Ureter (tissue), 1 donor: ENCODE results near the gene COQ9. TPM values are rescaled to one million over a fixed set of nuclear protein-coding genes. Genes with fewer than 3 reads are reported as not detected.
"Not testable (repeated sequence)": the region's sequence is repeated elsewhere in the genome, so short reads cannot be mapped to it uniquely, and the experiment has no call there.

ENCODE experiments used
- DNase-seq: peaks from one replicate; pipeline ENCODE4 v3.0.0-alpha.2; 2020; ENCODE audit warnings: low spot score
- total RNA-seq: library from RNA; stranded (reverse); gene quantifications from one replicate; pipeline ENCODE4 v1.2.4, GENCODE V29; 2023
- donor health status: DM: yes; HTN: yes; CAD: no.

COQ9 gene
- total RNA-seq = 66.6 TPM

DNA sequence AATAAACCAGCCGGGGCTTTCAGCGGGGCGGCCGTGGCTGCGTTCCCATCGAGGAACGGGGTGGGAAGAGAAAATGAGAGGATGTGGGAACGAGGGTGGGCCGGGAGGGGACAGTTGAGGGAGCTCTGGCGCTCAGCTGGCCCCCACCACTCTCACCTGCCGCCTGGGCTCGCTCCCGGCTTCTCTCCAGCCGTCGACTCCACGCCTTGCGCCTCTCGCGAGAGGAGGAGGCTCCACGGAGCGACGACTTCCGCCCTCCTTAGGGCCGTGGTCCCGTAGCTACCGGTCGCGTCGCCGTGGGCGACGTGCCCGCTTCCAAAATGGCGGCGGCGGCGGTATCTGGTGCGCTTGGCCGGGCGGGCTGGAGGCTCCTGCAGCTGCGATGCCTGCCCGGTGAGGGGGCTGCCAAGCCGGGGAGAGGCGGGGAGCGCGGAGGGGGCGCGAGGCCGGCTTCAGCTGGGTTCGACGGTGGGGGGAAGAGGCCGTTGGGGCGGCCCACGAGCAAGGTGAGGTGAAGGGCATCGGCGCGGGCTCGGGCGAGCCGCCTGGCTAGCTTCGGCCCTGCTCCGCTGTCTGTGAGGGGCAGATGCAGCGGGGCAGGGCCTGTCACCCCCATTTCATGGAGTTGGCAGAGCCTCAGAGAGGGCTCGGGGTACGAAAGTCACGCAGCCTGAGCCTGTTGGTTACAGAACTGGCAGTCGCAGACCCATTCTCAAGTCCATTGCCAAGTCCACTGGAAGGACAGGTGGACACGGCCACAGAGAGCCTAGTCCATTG, at the start of gene COQ9, which contains the start of gene CIAPIN1:
TSS of gene COQ9 (plus strand) at position 294 of the 777 bp plus-strand sequence. CDS start at position 321, 27 bp downstream.
TSS of gene CIAPIN1 (minus strand) at position 200 of the 777 bp plus-strand sequence. CDS start 6,457 bp downstream, outside the sequence.
- peak; percentile 95 for DNase-seq

- not testable (repeated sequence) for DNase-seq
Observed at GRCh38 chr16:57397493-57397892, 49.8 kb upstream of the COQ9 start.

- no peak for DNase-seq
Observed at GRCh38 chr16:57401943-57402640, 45.2 kb upstream of the COQ9 start.

DNA sequence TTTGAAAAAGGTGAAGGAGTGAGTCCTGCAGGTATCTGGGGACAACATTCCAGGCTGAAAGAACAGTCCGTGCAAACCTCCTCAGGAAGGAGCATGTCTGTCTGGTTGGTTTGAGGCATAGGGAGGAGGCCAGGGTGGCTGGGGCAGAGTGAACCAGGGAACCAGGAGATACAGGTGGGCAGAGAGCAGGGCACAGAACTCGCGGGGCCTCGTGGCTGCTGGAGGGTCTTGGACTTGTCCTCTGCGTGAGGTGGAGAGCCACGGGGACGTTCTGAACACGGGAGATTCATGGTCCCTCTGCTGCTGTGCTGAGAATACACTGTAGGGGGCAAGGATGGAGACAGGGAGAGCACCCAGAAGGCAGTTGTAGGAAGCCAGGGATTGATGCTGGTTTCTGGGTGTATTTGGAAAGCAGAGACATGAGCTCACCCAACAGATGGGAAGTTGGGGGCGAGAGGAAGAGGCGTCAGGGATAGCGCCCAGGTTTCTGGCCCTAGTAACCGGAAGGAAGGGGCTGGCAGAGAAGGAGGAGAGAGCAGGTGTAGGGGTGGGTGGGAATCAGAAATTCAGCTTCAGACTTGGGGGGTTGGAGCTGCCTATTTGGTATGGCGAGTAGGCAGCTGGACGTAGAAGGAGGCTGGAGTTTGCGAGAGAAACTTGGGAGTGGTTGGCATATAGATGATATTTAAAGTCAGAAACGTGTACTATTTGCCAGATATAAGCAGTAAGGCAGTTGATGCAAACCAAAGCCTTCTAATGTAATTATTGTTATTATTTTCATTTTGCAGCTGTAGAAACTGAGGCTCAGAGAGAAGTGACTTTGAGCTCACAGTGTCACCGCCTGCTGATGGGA, 43.1 kb upstream of the COQ9 start, which contains the start of gene CCL17:
TSS of gene CCL17 (plus strand) at position 803 of the 853 bp plus-strand sequence. CDS start 9,166 bp downstream, outside the sequence.
- DNase-seq = no peak

- DNase-seq = no peak
Observed at GRCh38 chr16:57405097-57405496, 42.2 kb upstream of the COQ9 start.

- DNase-seq = no peak
Observed at GRCh38 chr16:57406881-57407280, 40.4 kb upstream of the COQ9 start.

GRCh38 chr16:57407521-57408353, 39.5 kb upstream of the COQ9 start:
- DNase-seq = no peak

DNA sequence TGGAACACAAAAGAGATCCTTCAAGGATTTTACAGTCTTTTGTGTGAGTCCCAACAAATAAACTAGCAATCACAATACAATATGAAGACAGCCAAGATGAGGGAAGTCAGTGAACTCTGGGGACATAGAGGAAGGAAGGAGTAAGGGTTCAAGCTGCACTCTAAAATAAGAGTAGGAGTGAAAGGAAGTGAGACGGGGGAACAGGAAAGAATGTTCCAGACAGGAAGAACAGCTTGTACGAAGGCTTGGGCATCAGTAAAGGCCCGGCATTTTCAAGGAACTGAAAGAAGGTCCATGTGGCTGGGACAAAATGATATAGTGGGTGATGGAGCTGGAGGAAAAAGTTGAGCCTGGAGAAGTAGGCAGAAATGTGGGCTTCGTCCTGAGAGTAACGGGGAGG, 38.2 kb upstream of the COQ9 start:
- DNase-seq = no peak

GRCh38 chr16:57409870-57410587, 37.2 kb upstream of the COQ9 start:
- DNase-seq = no peak

GRCh38 chr16:57411362-57411976, 35.8 kb upstream of the COQ9 start:
- no peak for DNase-seq

DNA sequence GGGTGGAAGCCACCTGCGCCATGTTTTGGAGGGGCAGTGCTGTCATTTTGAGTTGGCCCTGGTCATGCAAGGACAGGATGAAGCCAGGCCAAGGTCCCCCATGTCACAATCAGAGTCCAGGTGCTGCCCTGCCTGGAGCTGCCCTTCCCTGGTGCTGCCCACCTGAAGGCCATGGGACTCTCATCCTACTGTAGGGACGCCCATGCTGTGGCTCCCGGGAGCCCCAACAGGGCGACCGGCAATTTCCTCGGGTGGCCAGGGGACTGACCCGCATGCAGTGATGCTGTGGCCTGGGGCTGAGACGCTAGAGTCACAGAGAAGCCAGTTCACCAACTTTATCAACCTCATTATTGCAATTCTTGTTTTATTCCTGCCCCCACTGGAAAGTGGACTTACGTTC, 34.7 kb upstream of the COQ9 start:
- no peak for DNase-seq

DNA sequence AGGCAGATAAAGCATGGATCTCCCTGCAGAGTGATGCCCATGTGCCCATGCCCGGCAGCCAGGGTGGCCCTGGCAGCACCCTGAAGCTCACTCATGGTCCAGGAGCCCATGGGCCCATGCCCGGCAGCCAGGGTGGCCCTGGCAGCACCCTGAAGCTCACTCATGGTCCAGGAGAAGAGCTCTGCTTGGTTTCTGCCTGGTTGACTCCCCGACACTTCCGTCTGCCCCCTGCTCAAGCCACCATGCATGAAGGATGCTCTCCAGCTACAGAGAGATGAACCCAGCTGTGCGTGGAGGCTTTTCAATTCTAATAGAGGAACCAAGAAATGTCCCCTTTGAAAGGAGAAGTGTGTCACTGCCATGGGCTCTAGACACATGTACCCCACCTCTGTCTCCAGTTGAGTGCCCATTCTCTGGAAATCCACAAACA, 34.0 kb upstream of the COQ9 start:
- DNase-seq = no peak

DNA sequence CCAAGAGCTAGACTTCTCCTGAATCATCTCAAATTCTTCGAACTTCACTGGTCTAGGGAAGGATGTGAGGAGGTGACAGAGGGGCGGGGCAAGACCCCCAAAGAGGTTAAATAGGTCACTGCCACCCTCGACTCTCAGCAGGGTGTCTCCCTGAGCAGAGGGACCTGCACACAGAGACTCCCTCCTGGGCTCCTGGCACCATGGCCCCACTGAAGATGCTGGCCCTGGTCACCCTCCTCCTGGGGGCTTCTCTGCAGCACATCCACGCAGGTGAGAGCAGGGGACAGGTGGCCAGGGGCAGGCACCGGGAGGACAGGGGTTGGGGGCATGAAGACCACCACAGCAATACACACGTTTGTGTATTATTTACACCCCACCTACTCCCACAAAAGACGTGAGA, 33.5 kb upstream of the COQ9 start:
- no peak for DNase-seq

GRCh38 chr16:57416084-57416483, 31.2 kb upstream of the COQ9 start:
- no peak for DNase-seq

- no peak for DNase-seq
Observed at GRCh38 chr16:57419506-57419905, 27.8 kb upstream of the COQ9 start.

- peak; percentile 76 for DNase-seq
Observed at GRCh38 chr16:57422026-57422944, 25.0 kb upstream of the COQ9 start.

GRCh38 chr16:57423152-57423551, 24.1 kb upstream of the COQ9 start:
- no peak for DNase-seq

DNA sequence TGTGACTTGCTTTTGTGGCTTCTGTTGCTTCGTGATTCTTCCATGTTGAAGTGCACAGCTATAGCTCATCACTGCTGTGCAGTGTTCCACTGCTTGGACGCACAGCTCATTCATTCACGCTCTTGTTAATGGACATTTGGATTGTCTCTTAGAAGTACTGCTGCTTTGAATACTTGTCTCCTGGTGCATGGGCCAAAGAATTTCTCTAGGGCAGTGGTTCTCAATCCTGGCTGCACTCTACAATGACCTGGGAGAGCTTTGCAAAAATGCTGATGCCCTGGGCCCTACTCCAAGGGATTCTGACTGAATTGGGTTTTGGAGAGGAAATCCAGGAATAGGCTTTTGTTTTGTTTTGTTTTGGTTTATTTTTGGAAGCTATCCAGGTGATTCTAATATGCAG, 22.7 kb upstream of the COQ9 start:
- DNase-seq = no peak

DNA sequence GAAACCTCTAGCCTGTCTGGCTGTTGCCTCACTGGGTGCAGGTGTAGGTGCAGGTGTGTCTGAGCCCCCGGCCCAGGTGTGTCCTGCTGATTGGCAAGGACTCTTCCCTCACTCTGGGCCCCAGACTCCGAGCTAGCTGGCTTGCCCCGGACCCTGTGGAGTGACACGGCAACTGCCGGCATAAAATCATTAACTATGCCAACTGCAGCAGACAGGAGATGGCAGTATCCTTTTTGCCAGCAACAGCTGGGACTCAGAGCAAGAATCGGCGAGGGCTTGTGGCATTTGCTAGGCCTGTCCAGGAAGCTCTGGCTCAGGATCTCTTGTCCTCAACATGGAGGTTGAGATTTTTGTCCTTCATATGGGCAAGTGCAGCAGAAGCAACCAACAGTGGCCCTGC, 20.9 kb upstream of the COQ9 start:
- no peak for DNase-seq
